Activated CD4-positive, alpha-beta memory T cell treated with anti-CD3 and anti-CD28 coated beads, Interleukin-2, amount 10 ng/mL, durations not matched to agents 7 days and 5 days (primary cell): ENCODE results near the gene OTOP3. TPM values are rescaled to one million over a fixed set of nuclear protein-coding genes. Genes with fewer than 3 reads are reported as not detected.

ENCODE experiments used
- CTCF ChIA-PET: fragments of 350-600 bp; sonication (Branson Sonifier 250); formaldehyde crosslinking; loops from one replicate; lab custom pipeline; 2021; ENCODE audit warnings: antibody characterized with exemption, inconsistent platforms; lab: Charles Lee
- POLR2A ChIA-PET: fragments of 350-600 bp; sonication (Branson Sonifier 250); formaldehyde crosslinking; loops from one replicate; lab custom pipeline; 2021; ENCODE audit warnings: antibody characterized with exemption; lab: Charles Lee
- DNase-seq: peaks from one replicate; pipeline ENCODE4 v3.0.0-alpha.2; 2020
- H3K27ac Mint-ChIP-seq: one replicate; pipeline ENCODE4 v1.8.0; 2021; ENCODE audit warnings: mild to moderate bottlenecking, mixed read lengths
- H3K27me3 Mint-ChIP-seq: one replicate; pipeline ENCODE4 v1.8.0; 2021; ENCODE audit warnings: mixed read lengths
- H3K36me3 Mint-ChIP-seq: one replicate; pipeline ENCODE4 v1.8.0; 2021; ENCODE audit warnings: low read depth, mixed read lengths
- H3K4me1 Mint-ChIP-seq: one replicate; pipeline ENCODE4 v1.8.0; 2021; ENCODE audit warnings: mixed read lengths
- H3K4me3 Mint-ChIP-seq: one replicate; pipeline ENCODE4 v1.8.0; 2021; ENCODE audit warnings: mild to moderate bottlenecking, mixed read lengths
- H3K9me3 Mint-ChIP-seq: one replicate; pipeline ENCODE4 v1.8.0; 2021; ENCODE audit warnings: mixed read lengths
- total RNA-seq, 2 experiments: library from RNA; stranded (reverse); gene quantifications; one replicate each; pipeline ENCODE4 v1.2.3, GENCODE V29; 2021

Gene OTOP3
- total RNA-seq, 2 experiments from 2014 or later = not detected

GRCh38 chr17:74990581-74991105, 54.9 kb downstream of the OTOP3 start:
- ChIA-PET CTCF (interaction anchor here (2.3 to 4.5 kb wide), 2 partner anchors 21 to 29 kb away, joined by 13 to 29 read pairs; partner anchors contain the start of gene MRPL58), POLR2A (interaction anchor here (5.8 kb wide), 1 partner anchor 21 kb away, joined by 39 read pairs; the partner anchor contains the start of gene MRPL58)
- H3K27ac Mint-ChIP-seq = no peak overlapping the region
- H3K9me3 Mint-ChIP-seq = no peaks in the 10 kb centered on the region
- no peaks in the 10 kb centered on the region for H3K36me3 Mint-ChIP-seq
- H3K4me3 Mint-ChIP-seq = no peak overlapping the region
- peaks cover 23% of the 10 kb centered on the region for H3K27me3 Mint-ChIP-seq
- no peak for DNase-seq
- peaks cover 21% of the 10 kb centered on the region for H3K4me1 Mint-ChIP-seq

GRCh38 chr17:74992223-74992622, 56.5 kb downstream of the OTOP3 start:
- Mint-ChIP-seq H3K27ac (no peak overlapping the region), H3K4me3 (no peak overlapping the region), H3K9me3 (no peaks in the 10 kb centered on the region), H3K27me3 (peaks cover 14% of the 10 kb centered on the region), H3K4me1 (peaks cover 12% of the 10 kb centered on the region), H3K36me3 (no peaks in the 10 kb centered on the region)
- no peak for DNase-seq
- POLR2A ChIA-PET = interaction anchor here (5.8 kb wide), 1 partner anchor 20 kb away, joined by 39 read pairs; the partner anchor contains the start of gene MRPL58
- CTCF ChIA-PET = interaction anchor here (2.3 to 4.5 kb wide), 2 partner anchors 20 to 31 kb away, joined by 13 to 29 read pairs; partner anchors contain the start of gene MRPL58

- ChIA-PET POLR2A (interaction anchor here (1.0 kb wide), 1 partner anchor 18 kb away, joined by 5 read pairs; the partner anchor contains the start of gene MRPL58), CTCF (interaction anchor here (0.8 kb wide), 1 partner anchor 32 kb away, joined by 4 read pairs; no protein-coding TSS in a partner anchor)
- Mint-ChIP-seq H3K27me3 (peaks cover 2% of the 10 kb centered on the region), H3K36me3 (no peaks in the 10 kb centered on the region), H3K4me3 (no peak overlapping the region), H3K4me1 (peaks cover 10% of the 10 kb centered on the region), H3K9me3 (no peaks in the 10 kb centered on the region), H3K27ac (no peak overlapping the region)
- DNase-seq = no peak
Observed at GRCh38 chr17:74994440-74994839, 58.7 kb downstream of the OTOP3 start.

DNA sequence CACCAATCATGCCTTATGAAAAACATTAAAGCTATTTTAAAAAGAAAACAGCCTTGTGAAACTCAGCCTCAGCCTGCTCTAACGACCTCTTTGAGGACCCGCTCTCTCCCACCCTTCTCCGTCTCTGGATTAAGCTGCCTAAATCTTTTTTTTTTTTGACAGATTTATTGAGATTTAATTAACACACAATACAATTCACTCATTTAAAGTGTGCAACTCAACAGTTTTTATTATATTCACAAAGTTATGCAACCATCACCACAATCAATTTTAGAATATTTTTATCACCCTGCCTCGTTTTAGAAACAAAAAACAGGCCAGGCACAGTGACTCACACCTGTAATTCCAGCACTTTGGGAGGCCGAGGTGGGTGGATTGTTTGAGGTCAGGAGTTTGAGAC, 60.1 kb downstream of the OTOP3 start:
- Mint-ChIP-seq H3K4me1 (peaks cover 7% of the 10 kb centered on the region), H3K9me3 (no peaks in the 10 kb centered on the region), H3K36me3 (no peaks in the 10 kb centered on the region), H3K4me3 (no peak overlapping the region), H3K27me3 (peaks cover 2% of the 10 kb centered on the region), H3K27ac (no peak overlapping the region)
- ChIA-PET CTCF (interaction anchor here (0.6 kb wide), 1 partner anchor 17 kb away, joined by 3 read pairs; the partner anchor contains the start of gene MRPL58), POLR2A (no interaction called here)
- DNase-seq = no peak

DNA sequence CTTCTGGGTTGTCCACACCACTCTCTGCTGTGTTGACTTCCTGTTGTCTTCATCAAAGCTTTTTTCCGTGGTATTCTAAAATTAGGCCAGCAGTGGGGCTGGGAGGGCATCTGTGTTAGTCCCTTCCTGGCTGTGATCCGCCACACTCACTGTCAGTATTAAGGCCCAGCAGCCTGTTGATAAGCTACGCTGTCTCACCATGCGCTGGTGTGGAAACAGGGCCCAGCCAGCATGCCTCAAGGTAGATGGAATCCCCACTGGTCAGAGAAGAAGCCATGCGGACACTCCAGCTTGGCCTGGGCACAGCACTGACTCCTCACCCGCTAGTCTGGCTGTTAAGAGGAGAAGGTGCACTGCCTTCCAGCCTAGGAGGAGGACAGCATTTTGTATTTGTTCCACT, 63.1 kb downstream of the OTOP3 start:
- peaks cover 4% of the 10 kb centered on the region for H3K27me3 Mint-ChIP-seq
- ChIA-PET POLR2A (interaction anchor here (1.1 to 2.3 kb wide), 2 partner anchors 13 to 26 kb away, joined by 4 to 12 read pairs; partner anchors contain the start of genes HID1 and MRPL58), CTCF (interaction anchor here (1.1 to 3.0 kb wide), 5 partner anchors 11 to 41 kb away, joined by 3 to 18 read pairs (median 6); partner anchors contain the start of genes CDR2L and MRPL58)
- H3K9me3 Mint-ChIP-seq = no peaks in the 10 kb centered on the region
- H3K4me1 Mint-ChIP-seq = peaks cover 7% of the 10 kb centered on the region
- H3K27ac Mint-ChIP-seq = no peak overlapping the region
- no peaks in the 10 kb centered on the region for H3K36me3 Mint-ChIP-seq
- H3K4me3 Mint-ChIP-seq = no peak overlapping the region
- DNase-seq = no peak

DNA sequence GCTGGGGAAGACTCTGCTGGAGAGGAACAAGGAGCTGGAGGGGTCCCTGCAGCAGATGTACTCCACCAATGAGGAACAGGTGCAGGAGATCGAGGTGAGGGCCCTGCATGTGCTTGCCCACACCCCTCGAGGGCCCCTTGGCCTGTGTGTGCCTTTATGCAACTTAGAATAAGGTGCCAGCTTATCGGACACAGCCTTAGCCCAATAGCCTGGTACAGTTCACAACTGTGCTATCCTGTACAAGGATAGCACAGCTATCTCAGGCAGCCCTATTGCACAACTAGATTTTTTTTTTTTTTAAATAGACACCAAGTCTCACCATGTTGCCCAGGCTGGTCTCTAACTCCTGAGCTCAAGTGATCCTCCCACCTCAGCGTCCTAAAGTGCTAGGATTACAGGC, 63.8 kb downstream of the OTOP3 start:
- H3K4me3 Mint-ChIP-seq = no peak overlapping the region
- no peak overlapping the region for H3K27ac Mint-ChIP-seq
- CTCF ChIA-PET = interaction anchor here (0.7 to 3.0 kb wide), 4 partner anchors 12 to 38 kb away, joined by 4 to 18 read pairs (median 6); partner anchors contain the start of genes CDR2L and MRPL58
- H3K4me1 Mint-ChIP-seq = peaks cover 7% of the 10 kb centered on the region
- H3K27me3 Mint-ChIP-seq = peaks cover 4% of the 10 kb centered on the region
- DNase-seq = no peak
- H3K9me3 Mint-ChIP-seq = no peaks in the 10 kb centered on the region
- POLR2A ChIA-PET = interaction anchor here (2.3 kb wide), 1 partner anchor 12 kb away, joined by 12 read pairs; the partner anchor contains the start of gene MRPL58
- H3K36me3 Mint-ChIP-seq = no peaks in the 10 kb centered on the region

Other genes starting within 250 kb of the OTOP3 start
- gene CD300LF, start 223.0 kb upstream of the OTOP3 start, total RNA-seq = not detected
- gene RAB37, start 198.6 kb upstream of the OTOP3 start, total RNA-seq = 10 to 100 TPM; 56.1 to 58.5 TPM
- gene NHERF1, start 187.3 kb upstream of the OTOP3 start, total RNA-seq = 100 to 1,000 TPM; 320 to 328 TPM
- 10 to 100 TPM; 32.1 to 32.3 TPM for gene NAT9, start 159.6 kb upstream of the OTOP3 start, total RNA-seq
- gene GRIN2C, start 76.0 kb upstream of the OTOP3 start, total RNA-seq = under 1 TPM in 1 of 2 experiments, not detected in 1; 0.45 TPM
- gene FDXR, start 62.9 kb upstream of the OTOP3 start, total RNA-seq = 10 to 100 TPM; 22.9 to 24.0 TPM
- gene FADS6, start 42.3 kb upstream of the OTOP3 start, total RNA-seq = not detected
- not detected for gene USH1G, start 12.6 kb upstream of the OTOP3 start, total RNA-seq
- not detected for gene OTOP2, start 11.6 kb upstream of the OTOP3 start, total RNA-seq
- gene HID1, start 36.9 kb downstream of the OTOP3 start, total RNA-seq = 1 to 10 TPM in 1 of 2 experiments, under 1 TPM in 1; 0.38 to 1.4 TPM
- under 1 TPM; 0.50 to 0.63 TPM for gene CDR2L, start 51.7 kb downstream of the OTOP3 start, total RNA-seq
- gene MRPL58, start 76.8 kb downstream of the OTOP3 start, total RNA-seq = 10 to 100 TPM; 45.4 to 49.6 TPM
- gene ATP5PD, start 111.1 kb downstream of the OTOP3 start, total RNA-seq = 100 to 1,000 TPM; 242 TPM
- gene KCTD2, start 111.3 kb downstream of the OTOP3 start, total RNA-seq = 10 to 100 TPM; 24.2 to 24.9 TPM
- gene SLC16A5, start 152.1 kb downstream of the OTOP3 start, total RNA-seq = 10 to 100 TPM; 10.4 TPM
- gene ARMC7, start 174.1 kb downstream of the OTOP3 start, total RNA-seq = 10 to 100 TPM; 17.1 to 17.9 TPM
- 10 to 100 TPM; 68.2 to 69.4 TPM for gene NT5C, start 195.8 kb downstream of the OTOP3 start, total RNA-seq
- gene JPT1, start 218.6 kb downstream of the OTOP3 start, total RNA-seq = 100 to 1,000 TPM; 305 to 329 TPM
- gene SUMO2, start 247.1 kb downstream of the OTOP3 start, total RNA-seq = 100 to 1,000 TPM; 548 to 559 TPM